Ishikawa (cell line): ENCODE results near the gene WBP2.
A peak's percentile ranks its signal among the peaks of the same experiment; 100 is the strongest.

Experiments
- CEBPB ChIP-seq: IDR thresholded peaks from 2 replicates; pipeline ENCODE4 v1.6.1; 2012
- CREB1 ChIP-seq: IDR thresholded peaks from 2 replicates; pipeline ENCODE4 v1.6.1; 2012; ENCODE audit warnings: low read depth
- EGR1 ChIP-seq: IDR thresholded peaks from 2 replicates; pipeline ENCODE4 v1.6.1; 2012
- EP300 ChIP-seq: IDR thresholded peaks from 2 replicates; pipeline ENCODE4 v1.6.1; 2012; ENCODE audit warnings: borderline replicate concordance
- FOXM1 ChIP-seq: IDR thresholded peaks from 2 replicates; pipeline ENCODE4 v1.6.1; 2012; ENCODE audit warnings: low read depth, borderline replicate concordance
- NFIC ChIP-seq: IDR thresholded peaks from 2 replicates; pipeline ENCODE4 v1.6.1; 2012
- RAD21 ChIP-seq: IDR thresholded peaks from 2 replicates; pipeline ENCODE4 v1.6.1; 2012; ENCODE audit warnings: low read depth
- TAF1 ChIP-seq: IDR thresholded peaks from 2 replicates; pipeline ENCODE4 v1.6.1; 2012; ENCODE audit warnings: low read depth, mild to moderate bottlenecking
- TCF12 ChIP-seq: IDR thresholded peaks from 2 replicates; pipeline ENCODE4 v1.6.1; 2012; ENCODE audit warnings: low read depth
- USF1 ChIP-seq: IDR thresholded peaks from 2 replicates; pipeline ENCODE4 v1.6.1; 2012
- ZBTB7A ChIP-seq: IDR thresholded peaks from 2 replicates; pipeline ENCODE4 v1.6.1; 2012; ENCODE audit warnings: low read depth
- TF ChIP-seq, protein P1 (sequence below): IDR thresholded peaks from 2 replicates; pipeline ENCODE4 v1.6.1; 2012
- TF ChIP-seq, protein P2 (sequence below): IDR thresholded peaks from 2 replicates; pipeline ENCODE4 v1.6.1; 2012; ENCODE audit warnings: low read depth, mild to moderate bottlenecking

Gene WBP2

GRCh38 chr17:75893305-75894048, 38.3 kb upstream of the WBP2 start:
- TF ChIP-seq, protein P1, sequence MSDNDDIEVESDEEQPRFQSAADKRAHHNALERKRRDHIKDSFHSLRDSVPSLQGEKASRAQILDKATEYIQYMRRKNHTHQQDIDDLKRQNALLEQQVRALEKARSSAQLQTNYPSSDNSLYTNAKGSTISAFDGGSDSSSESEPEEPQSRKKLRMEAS: no peak
- TF ChIP-seq, protein P2, sequence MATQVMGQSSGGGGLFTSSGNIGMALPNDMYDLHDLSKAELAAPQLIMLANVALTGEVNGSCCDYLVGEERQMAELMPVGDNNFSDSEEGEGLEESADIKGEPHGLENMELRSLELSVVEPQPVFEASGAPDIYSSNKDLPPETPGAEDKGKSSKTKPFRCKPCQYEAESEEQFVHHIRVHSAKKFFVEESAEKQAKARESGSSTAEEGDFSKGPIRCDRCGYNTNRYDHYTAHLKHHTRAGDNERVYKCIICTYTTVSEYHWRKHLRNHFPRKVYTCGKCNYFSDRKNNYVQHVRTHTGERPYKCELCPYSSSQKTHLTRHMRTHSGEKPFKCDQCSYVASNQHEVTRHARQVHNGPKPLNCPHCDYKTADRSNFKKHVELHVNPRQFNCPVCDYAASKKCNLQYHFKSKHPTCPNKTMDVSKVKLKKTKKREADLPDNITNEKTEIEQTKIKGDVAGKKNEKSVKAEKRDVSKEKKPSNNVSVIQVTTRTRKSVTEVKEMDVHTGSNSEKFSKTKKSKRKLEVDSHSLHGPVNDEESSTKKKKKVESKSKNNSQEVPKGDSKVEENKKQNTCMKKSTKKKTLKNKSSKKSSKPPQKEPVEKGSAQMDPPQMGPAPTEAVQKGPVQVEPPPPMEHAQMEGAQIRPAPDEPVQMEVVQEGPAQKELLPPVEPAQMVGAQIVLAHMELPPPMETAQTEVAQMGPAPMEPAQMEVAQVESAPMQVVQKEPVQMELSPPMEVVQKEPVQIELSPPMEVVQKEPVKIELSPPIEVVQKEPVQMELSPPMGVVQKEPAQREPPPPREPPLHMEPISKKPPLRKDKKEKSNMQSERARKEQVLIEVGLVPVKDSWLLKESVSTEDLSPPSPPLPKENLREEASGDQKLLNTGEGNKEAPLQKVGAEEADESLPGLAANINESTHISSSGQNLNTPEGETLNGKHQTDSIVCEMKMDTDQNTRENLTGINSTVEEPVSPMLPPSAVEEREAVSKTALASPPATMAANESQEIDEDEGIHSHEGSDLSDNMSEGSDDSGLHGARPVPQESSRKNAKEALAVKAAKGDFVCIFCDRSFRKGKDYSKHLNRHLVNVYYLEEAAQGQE: no peak
- TF ChIP-seq NFIC (no peak), TAF1 (no peak), FOXM1 (no peak)

DNA sequence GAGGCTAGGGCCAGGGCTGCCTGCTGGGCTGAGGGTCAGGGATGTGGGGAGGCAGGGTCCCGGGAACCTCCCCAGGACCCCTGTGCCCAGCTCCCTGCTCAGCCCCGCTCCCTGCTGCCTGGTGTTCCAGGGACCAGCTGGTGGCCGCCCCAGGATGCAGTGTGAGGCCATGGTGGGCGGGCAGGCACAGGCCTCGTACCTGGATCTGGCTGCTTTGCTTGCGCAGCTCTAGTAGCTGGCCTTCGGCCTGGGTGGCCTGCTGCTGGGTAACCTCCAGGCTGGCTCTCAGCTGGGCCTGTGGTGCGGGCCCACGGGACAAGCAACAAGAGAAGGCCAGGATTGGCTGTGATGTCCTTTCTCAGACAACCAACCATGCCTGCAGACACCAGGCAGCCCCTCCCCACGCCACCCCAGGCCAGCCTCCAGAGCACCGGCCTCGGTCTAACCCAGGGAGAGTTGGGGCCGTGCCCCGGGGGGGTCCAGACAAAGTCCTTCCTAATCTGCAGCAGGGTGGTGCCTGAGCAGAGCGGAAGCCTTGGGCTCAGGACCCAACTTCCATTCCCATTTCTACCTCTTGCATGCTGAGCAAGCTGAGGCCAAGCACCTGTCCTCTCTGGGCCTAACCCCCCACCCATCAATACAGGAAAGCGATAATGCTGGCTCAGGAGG, 37.6 kb upstream of the WBP2 start:
- TF ChIP-seq CEBPB (no peak), EP300 (no peak), TAF1 (no peak), ZBTB7A (0 out of 2 replicates have a peak, but pooled peaks have one; percentile 2)

DNA sequence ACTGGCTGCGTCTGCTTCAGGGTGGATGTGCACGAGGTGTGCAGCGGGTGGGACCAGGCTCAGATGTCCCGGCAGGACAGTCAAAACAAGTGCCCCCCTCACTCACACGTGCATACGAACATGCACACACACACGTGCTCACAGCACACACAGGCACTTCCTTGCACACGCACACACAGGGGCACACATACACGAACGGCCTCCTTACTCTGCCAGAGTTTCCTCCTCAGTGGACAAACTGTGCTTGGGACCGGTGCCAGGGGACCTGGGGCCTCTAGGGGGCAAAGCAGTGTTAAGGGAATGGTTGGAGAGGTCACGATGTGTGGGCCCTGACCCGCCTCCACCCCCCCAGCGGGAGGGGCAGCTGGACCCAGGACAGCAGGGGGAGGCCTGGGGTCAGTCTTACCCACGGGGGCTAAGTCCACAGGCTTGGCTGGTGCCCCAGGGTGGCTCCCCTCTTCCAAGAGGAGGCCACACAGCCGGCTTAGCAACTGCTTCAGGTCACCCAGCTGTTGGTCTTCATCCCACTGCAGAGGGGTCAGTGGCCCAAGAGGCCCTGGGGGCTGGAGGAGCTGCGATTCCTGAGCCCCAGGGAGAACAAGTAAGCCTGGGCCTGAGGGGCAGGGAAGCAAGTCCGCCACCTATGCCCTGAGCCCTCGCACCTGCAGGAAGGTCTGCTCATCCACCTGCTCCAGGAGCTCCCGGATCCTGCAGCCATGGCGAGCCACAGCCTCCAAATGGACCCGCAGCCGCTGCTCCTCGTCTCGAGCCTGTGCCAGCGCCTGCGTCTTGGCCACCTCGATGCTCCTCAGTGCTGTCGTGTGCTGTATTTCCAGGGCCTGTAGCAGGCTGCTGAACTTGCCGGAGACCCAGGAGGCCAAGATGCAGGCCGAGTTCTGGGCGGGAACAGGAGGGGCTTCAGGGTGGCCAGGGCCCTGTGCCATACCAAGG, 36.7 kb upstream of the WBP2 start:
- no peak for TF ChIP-seq USF1
- no peak for TF ChIP-seq RAD21
- TF ChIP-seq ZBTB7A: no peak

- TF ChIP-seq TCF12: no peak
- TF ChIP-seq TAF1: no peak
- TF ChIP-seq USF1: no peak
- TF ChIP-seq, protein P2: no peak
- TF ChIP-seq NFIC: no peak
- no peak for TF ChIP-seq FOXM1
- TF ChIP-seq EGR1: no peak
- TF ChIP-seq CEBPB: no peak
Measured at GRCh38 chr17:75891022-75891604, 36.0 kb upstream of the WBP2 start.

- TF ChIP-seq USF1: peak; percentile 35; the same call in 1 of the 2 replicates
- TF ChIP-seq, protein P1: no peak
Measured at GRCh38 chr17:75889454-75889853, 34.3 kb upstream of the WBP2 start.

DNA sequence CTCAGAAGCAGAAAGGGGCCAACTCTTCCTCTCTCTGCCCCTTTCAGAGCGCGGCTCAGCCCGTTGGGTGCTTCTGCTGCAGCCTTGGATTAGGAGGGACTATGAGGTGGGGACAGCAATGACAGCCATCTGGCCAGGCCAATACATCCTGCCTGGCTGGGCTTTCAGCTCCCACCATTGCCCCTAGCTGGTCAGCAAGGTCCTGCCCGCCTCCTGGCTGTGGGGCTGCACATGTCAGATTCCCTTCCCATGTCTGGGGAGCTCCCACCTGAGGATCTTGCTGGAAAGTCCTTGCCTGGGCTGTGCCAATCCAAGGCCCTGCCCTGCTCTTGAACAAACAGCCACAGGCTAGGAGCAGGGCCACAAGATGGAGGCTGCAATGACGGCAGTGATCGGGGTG, 33.3 kb upstream of the WBP2 start:
- TF ChIP-seq RAD21: no peak
- no peak for TF ChIP-seq CREB1
- TF ChIP-seq, protein P1: no peak
- no peak for TF ChIP-seq TCF12
